ENCODE results near the gene BCAS3. TPM values are rescaled to one million over a fixed set of nuclear protein-coding genes. Genes with fewer than 3 reads are reported as not detected.

The BCAS3 gene
- total and polyA plus RNA-seq, 4 experiments from 2014 or later: 27.0 to 45.2 (median 41.2) TPM

DNA sequence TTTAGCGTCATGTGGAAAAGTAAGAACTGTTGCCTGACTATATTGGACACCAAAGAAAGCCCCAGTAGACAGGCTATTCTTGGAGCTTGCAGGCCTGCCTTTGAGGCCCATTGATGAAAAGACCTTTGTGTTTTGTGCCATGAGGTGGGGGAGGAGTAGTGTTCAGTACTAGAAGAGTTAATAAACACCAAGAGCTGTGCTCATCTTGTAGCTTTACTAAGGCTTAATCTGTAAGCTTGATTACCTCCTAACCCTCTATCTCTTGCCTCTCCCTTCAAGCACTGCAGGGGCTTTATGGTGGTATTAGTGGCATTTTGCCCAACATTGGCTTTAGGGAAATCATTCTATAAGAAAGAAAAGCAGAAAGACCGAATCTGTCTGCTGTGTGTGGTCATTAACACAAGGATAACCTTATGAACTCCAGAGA is 501.7 kb downstream of the BCAS3 start:
- CTCF ChIA-PET (ENCODE audit: partially characterized antibody): interaction anchor here (1.2 kb wide), 1 partner anchor 10 kb away, joined by 4 read pairs; no protein-coding TSS in a partner anchor
- POLR2A ChIA-PET (ENCODE audit: partially characterized antibody): no interaction called here
- no peak overlapping the region for H3K27ac Mint-ChIP-seq
- H3K27me3 Mint-ChIP-seq: no peaks in the 10 kb centered on the region
- no peaks in the 10 kb centered on the region for H3K36me3 ChIP-seq (ENCODE audit: insufficient read depth, low read length)
- H3K9me3 ChIP-seq (ENCODE audit: control insufficient read depth in 1 of 2, low read length in 2 of 2): no peaks in the 10 kb centered on the region
- peaks cover 0 to 6% of the 10 kb centered on the region in 2 donors for H3K36me3 Mint-ChIP-seq
- peaks cover 0 to 2% (median 0%) of the 10 kb centered on the region in 8 donors for H3K9me3 Mint-ChIP-seq
- intact Hi-C loops (cut with micrococcal nuclease): no loop called here
- no peaks in the 10 kb centered on the region for H3K4me1 ChIP-seq (ENCODE audit: insufficient read depth, low read length)
- peaks cover 0 to 7% (median 1%) of the 10 kb centered on the region in 4 donors for H3K4me1 Mint-ChIP-seq
- no peak overlapping the region for H3K4me3 ChIP-seq (ENCODE audit: low read length in 2 of 2)
- no peak overlapping the region for H3K27ac ChIP-seq (ENCODE audit: low read depth, low read length)
- H3K4me3 Mint-ChIP-seq: no peak overlapping the region
- DNase-seq: no peak
- H3K27me3 ChIP-seq (ENCODE audit: insufficient read depth, low read length): no peaks in the 10 kb centered on the region

DNA sequence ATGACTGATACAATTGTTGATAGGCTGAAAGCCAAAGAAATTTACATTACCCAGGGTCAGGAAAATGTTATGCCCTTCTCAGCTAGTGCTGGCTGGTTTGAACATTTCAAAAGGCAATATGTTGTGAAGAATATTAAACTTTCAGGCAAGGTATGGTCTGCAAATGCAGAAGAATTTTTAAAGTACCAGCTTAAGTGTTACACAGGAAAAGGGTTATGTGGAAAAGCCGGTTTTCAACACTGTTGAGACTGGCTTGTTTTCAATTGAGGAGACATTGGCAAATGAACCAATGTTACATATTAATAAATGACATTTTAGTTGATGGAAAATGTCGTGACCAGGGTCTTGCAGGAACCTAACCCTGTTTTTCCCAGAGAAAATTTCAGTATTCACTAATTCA is 506.1 kb downstream of the BCAS3 start:
- intact Hi-C loops (cut with micrococcal nuclease): no loop called here
- no peaks in the 10 kb centered on the region for H3K9me3 ChIP-seq (ENCODE audit: control insufficient read depth in 1 of 2, low read length in 2 of 2)
- DNase-seq: no peak
- CTCF ChIA-PET (ENCODE audit: partially characterized antibody): interaction anchor here (1.3 kb wide), 1 partner anchor 9 kb away, joined by 4 read pairs; no protein-coding TSS in a partner anchor
- POLR2A ChIA-PET (ENCODE audit: partially characterized antibody): no interaction called here
- no peaks in the 10 kb centered on the region for H3K36me3 ChIP-seq (ENCODE audit: insufficient read depth, low read length)
- Mint-ChIP-seq H3K4me3 (no peak overlapping the region), H3K4me1 (no peaks in the 10 kb centered on the region), H3K27ac (no peak overlapping the region), H3K9me3 (no peaks in the 10 kb centered on the region), H3K27me3 (no peaks in the 10 kb centered on the region), H3K36me3 (peaks cover 0 to 6% of the 10 kb centered on the region in 2 donors)
- no peak overlapping the region for H3K4me3 ChIP-seq (ENCODE audit: low read length in 2 of 2)
- H3K4me1 ChIP-seq (ENCODE audit: insufficient read depth, low read length): no peaks in the 10 kb centered on the region
- no peak overlapping the region for H3K27ac ChIP-seq (ENCODE audit: low read depth, low read length)
- no peaks in the 10 kb centered on the region for H3K27me3 ChIP-seq (ENCODE audit: insufficient read depth, low read length)

DNA sequence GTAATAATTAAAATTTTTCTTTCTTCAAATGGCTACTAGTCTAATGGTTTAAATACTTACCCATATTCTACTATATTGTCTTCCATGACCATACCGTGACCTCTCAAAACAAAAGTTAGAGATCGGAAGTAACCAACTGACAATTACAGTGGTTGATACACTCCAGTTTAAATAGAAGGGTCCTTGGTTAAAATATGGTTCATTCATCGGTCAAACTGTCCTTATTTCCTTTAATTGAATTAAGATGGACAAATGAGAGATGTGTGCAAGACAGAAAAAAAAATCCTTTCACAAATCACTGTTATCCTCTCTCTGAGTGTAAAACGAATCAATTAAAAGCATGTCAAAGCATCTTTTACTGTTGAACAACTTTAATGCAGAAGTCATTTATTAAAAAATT is 507.7 kb downstream of the BCAS3 start:
- Histone ChIP-seq H3K4me3 (ENCODE audit: low read length in 2 of 2) (no peak overlapping the region), H3K9me3 (ENCODE audit: control insufficient read depth in 1 of 2, low read length in 2 of 2) (no peaks in the 10 kb centered on the region), H3K36me3 (ENCODE audit: insufficient read depth, low read length) (no peaks in the 10 kb centered on the region), H3K4me1 (ENCODE audit: insufficient read depth, low read length) (no peaks in the 10 kb centered on the region), H3K27ac (ENCODE audit: low read depth, low read length) (no peak overlapping the region), H3K27me3 (ENCODE audit: insufficient read depth, low read length) (no peaks in the 10 kb centered on the region)
- intact Hi-C loops (cut with micrococcal nuclease): no loop called here
- peaks cover 0 to 6% of the 10 kb centered on the region in 2 donors for H3K36me3 Mint-ChIP-seq
- no peak overlapping the region for H3K27ac Mint-ChIP-seq
- ChIA-PET POLR2A (ENCODE audit: partially characterized antibody) (no interaction called here), CTCF (ENCODE audit: partially characterized antibody) (no interaction called here)
- no peaks in the 10 kb centered on the region for H3K9me3 Mint-ChIP-seq
- H3K4me3 Mint-ChIP-seq: no peak overlapping the region
- no peak for DNase-seq
- no peaks in the 10 kb centered on the region for H3K27me3 Mint-ChIP-seq
- peaks cover 0 to 7% (median under 1%) of the 10 kb centered on the region in 4 donors for H3K4me1 Mint-ChIP-seq

DNA sequence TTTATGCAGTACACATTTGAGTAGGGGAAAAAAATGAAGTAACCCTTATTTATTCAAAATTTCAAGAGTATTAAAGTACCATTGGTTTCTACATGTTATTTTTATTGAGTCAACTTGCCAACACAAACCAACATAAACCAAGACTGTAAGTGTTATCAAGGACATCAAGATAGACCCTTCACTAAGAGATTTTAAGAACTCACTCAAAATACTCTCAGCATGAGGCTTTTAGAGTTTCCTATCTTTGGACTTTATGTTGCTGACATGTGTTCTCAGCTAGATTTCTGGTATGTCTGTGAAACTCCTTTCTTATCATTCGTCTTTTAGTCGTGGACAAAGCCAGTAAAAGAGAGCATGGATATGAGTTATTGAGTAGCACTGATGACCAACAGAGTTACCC is 509.4 kb downstream of the BCAS3 start:
- H3K36me3 ChIP-seq (ENCODE audit: insufficient read depth, low read length): no peaks in the 10 kb centered on the region
- intact Hi-C loops (cut with micrococcal nuclease): no loop called here
- no peak overlapping the region for H3K27ac ChIP-seq (ENCODE audit: low read depth, low read length)
- ChIA-PET POLR2A (ENCODE audit: partially characterized antibody) (no interaction called here), CTCF (ENCODE audit: partially characterized antibody) (no interaction called here)
- Mint-ChIP-seq H3K27ac (no peak overlapping the region), H3K4me3 (no peak overlapping the region), H3K4me1 (peaks cover 0 to 7% (median under 1%) of the 10 kb centered on the region in 4 donors), H3K36me3 (peaks cover 0 to 5% of the 10 kb centered on the region in 2 donors), H3K9me3 (peaks cover 0 to 5% (median 0%) of the 10 kb centered on the region in 8 donors), H3K27me3 (no peaks in the 10 kb centered on the region)
- DNase-seq: no peak
- H3K27me3 ChIP-seq (ENCODE audit: insufficient read depth, low read length): no peaks in the 10 kb centered on the region
- no peaks in the 10 kb centered on the region for H3K4me1 ChIP-seq (ENCODE audit: insufficient read depth, low read length)
- no peaks in the 10 kb centered on the region for H3K9me3 ChIP-seq (ENCODE audit: control insufficient read depth in 1 of 2, low read length in 2 of 2)
- H3K4me3 ChIP-seq (ENCODE audit: low read length in 2 of 2): no peak overlapping the region

DNA sequence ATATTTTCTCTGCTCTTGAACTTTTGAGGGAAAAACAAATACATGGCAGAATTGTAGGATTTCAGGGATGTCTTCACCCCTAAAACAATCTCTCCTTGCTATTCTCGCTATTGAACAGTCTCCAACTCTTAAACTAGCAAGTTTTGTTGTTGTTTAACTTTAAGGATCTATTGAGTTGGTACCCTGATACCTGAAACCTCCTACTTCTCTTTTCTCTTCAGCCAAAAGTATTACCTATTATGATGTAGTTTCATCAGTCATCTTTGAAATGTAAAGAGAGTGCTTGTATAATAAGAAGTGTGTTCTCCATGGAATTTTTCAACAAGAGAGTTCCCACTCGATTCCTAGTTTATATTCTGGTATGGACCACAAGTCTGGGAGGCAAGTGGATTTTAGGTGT is 510.4 kb downstream of the BCAS3 start:
- CTCF ChIA-PET (ENCODE audit: partially characterized antibody): no interaction called here
- POLR2A ChIA-PET (ENCODE audit: partially characterized antibody): no interaction called here

DNA sequence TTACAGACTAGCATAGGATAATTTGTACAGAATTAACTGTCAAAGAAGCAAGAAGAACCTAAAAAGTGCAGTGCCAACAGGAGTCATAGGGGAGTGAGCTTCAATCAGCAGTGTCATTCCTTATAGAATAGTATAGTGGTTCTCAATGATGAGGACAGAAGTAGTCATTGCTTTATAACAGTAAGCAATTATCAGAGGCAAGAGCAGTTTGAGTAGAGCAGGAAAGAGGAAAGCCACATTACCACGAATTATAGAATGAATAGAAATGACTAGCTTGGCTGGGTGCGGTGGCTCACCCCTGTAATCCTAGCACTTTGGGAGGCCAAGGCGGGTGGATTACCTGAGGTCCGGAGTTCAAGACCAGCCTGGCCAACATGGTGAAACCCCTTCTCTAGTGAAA is 512.3 kb downstream of the BCAS3 start:
- H3K9me3 Mint-ChIP-seq: peaks cover 0 to 5% (median 0%) of the 10 kb centered on the region in 8 donors
- ChIA-PET CTCF (ENCODE audit: partially characterized antibody) (interaction anchor here (0.6 to 1.4 kb wide), 2 partner anchors 10 to 239 kb away, joined by 3 to 4 read pairs; no protein-coding TSS in a partner anchor), POLR2A (ENCODE audit: partially characterized antibody) (interaction anchor here (1.2 kb wide), 1 partner anchor 10 kb away, joined by 3 read pairs; no protein-coding TSS in a partner anchor)
- intact Hi-C loops (cut with micrococcal nuclease): no loop called here
- H3K9me3 ChIP-seq (ENCODE audit: control insufficient read depth in 1 of 2, low read length in 2 of 2): no peaks in the 10 kb centered on the region
- H3K27ac Mint-ChIP-seq: peak overlapping the region in 1 of 7 donors; percentile 45
- H3K27me3 Mint-ChIP-seq: no peaks in the 10 kb centered on the region
- H3K4me1 ChIP-seq (ENCODE audit: insufficient read depth, low read length): no peaks in the 10 kb centered on the region
- no peaks in the 10 kb centered on the region for H3K36me3 ChIP-seq (ENCODE audit: insufficient read depth, low read length)
- DNase-seq: no peak
- H3K4me3 Mint-ChIP-seq: no peak overlapping the region
- H3K36me3 Mint-ChIP-seq: no peaks in the 10 kb centered on the region
- H3K27ac ChIP-seq (ENCODE audit: low read depth, low read length): no peak overlapping the region
- no peaks in the 10 kb centered on the region for H3K27me3 ChIP-seq (ENCODE audit: insufficient read depth, low read length)
- H3K4me3 ChIP-seq (ENCODE audit: low read length in 2 of 2): no peak overlapping the region
- peaks cover 0 to 7% (median under 1%) of the 10 kb centered on the region in 4 donors for H3K4me1 Mint-ChIP-seq

More for the DNA sequence above, 510.4 kb downstream of the BCAS3 start:
- no peak overlapping the region for H3K4me3 Mint-ChIP-seq
- no peaks in the 10 kb centered on the region for H3K27me3 Mint-ChIP-seq
- peaks cover 0 to 7% (median under 1%) of the 10 kb centered on the region in 4 donors for H3K4me1 Mint-ChIP-seq
- H3K4me1 ChIP-seq (ENCODE audit: insufficient read depth, low read length): no peaks in the 10 kb centered on the region
- H3K36me3 ChIP-seq (ENCODE audit: insufficient read depth, low read length): no peaks in the 10 kb centered on the region
- no peaks in the 10 kb centered on the region for H3K27me3 ChIP-seq (ENCODE audit: insufficient read depth, low read length)
- intact Hi-C loops (cut with micrococcal nuclease): no loop called here
- H3K27ac ChIP-seq (ENCODE audit: low read depth, low read length): no peak overlapping the region
- H3K4me3 ChIP-seq (ENCODE audit: low read length in 2 of 2): no peak overlapping the region
- no peak for DNase-seq
- H3K9me3 Mint-ChIP-seq: peaks cover 0 to 5% (median 0%) of the 10 kb centered on the region in 8 donors
- H3K9me3 ChIP-seq (ENCODE audit: control insufficient read depth in 1 of 2, low read length in 2 of 2): no peaks in the 10 kb centered on the region
- H3K27ac Mint-ChIP-seq: no peak overlapping the region
- no peaks in the 10 kb centered on the region for H3K36me3 Mint-ChIP-seq

DNA sequence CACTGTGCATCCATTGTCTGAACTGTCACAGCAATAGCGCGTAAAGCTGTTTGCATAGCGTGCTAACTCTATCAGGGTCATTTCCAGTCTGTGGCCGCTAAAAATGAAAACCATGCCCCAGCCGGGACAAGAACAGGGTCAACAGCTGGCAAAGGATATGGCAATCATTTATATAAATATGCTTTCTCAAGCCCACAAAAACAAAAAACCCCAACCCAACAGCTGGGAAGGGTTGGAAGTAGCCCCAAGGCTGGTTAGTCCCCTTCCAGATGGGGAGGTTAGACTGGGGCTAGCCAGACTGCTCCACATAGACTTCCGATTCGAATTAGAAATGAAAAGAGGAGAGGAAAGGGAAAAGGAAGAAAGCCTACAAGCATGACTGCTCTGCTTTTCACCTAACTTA is 518.7 kb downstream of the BCAS3 start:
- H3K36me3 ChIP-seq (ENCODE audit: insufficient read depth, low read length): no peaks in the 10 kb centered on the region
- H3K9me3 Mint-ChIP-seq: peaks cover 0 to 4% (median 0%) of the 10 kb centered on the region in 8 donors
- CTCF ChIA-PET (ENCODE audit: partially characterized antibody): interaction anchor here (0.9 kb wide), 1 partner anchor 47 kb away, joined by 3 read pairs; no protein-coding TSS in a partner anchor

More for the DNA sequence above, 518.7 kb downstream of the BCAS3 start:
- Mint-ChIP-seq H3K27me3 (no peaks in the 10 kb centered on the region), H3K4me1 (peaks cover 0 to 4% (median under 1%) of the 10 kb centered on the region in 4 donors), H3K4me3 (no peak overlapping the region), H3K27ac (no peak overlapping the region), H3K36me3 (peaks cover 0 to 2% of the 10 kb centered on the region in 2 donors)
- H3K27ac ChIP-seq (ENCODE audit: low read depth, low read length): no peak overlapping the region
- H3K4me3 ChIP-seq (ENCODE audit: low read length in 2 of 2): no peak overlapping the region
- no peak for DNase-seq
- no peaks in the 10 kb centered on the region for H3K27me3 ChIP-seq (ENCODE audit: insufficient read depth, low read length)
- POLR2A ChIA-PET (ENCODE audit: partially characterized antibody): no interaction called here
- intact Hi-C loops (cut with micrococcal nuclease): no loop called here
- H3K4me1 ChIP-seq (ENCODE audit: insufficient read depth, low read length): no peaks in the 10 kb centered on the region
- H3K9me3 ChIP-seq (ENCODE audit: control insufficient read depth in 1 of 2, low read length in 2 of 2): no peaks in the 10 kb centered on the region
